Measurements from ENCODE around the gene DBH. TPM values are rescaled to one million over a fixed set of nuclear protein-coding genes. Genes with fewer than 3 reads are reported as not detected.

The DBH gene
- total and polyA plus RNA-seq, 2 of the 13 experiments (the other 11 are each of a cell fraction or from before 2014, with no cell fraction given): not detected

GRCh38 chr9:133600739-133601138, 35.4 kb upstream of the DBH start:
- no peak overlapping the region for H3K4me2 ChIP-seq (ENCODE audit: low read depth, low read length)
- H3K79me2 ChIP-seq (ENCODE audit: insufficient read depth, low read length): no peaks in the 10 kb centered on the region
- BruUV-seq (replicated peaks): no TSS peak
- intact Hi-C loops (cut with micrococcal nuclease; ENCODE audit: unreplicated experiment) (no loop called here), in situ Hi-C loops (cut with HindIII; ENCODE audit: extremely low pct_ligation_motif_present, low pct_unique_long_range_greater_than_20kb) (no loop called here)
- 9% methylated on average over 7 of the region's 7 CpGs for WGBS (ENCODE audit: low lambda C conversion rate)
- H3K27ac ChIP-seq (ENCODE audit: extremely low read length, insufficient read depth, low read length): no peak overlapping the region
- peaks cover 21% of the 10 kb centered on the region for H3K9me3 ChIP-seq (ENCODE audit: low read length)
- no peak overlapping the region for H2AFZ ChIP-seq (ENCODE audit: low read length)
- POLR2A ChIA-PET: no interaction called here
- 0 out of 2 replicates have a peak, but pooled peaks cover 7% of the 10 kb centered on the region for H4K20me1 ChIP-seq (ENCODE audit: insufficient read depth, low read length)
- no peak overlapping the region for H3K9ac ChIP-seq (ENCODE audit: insufficient read depth, low read depth, low read length)
- H3K36me3 ChIP-seq (replicated peaks in 1 of 2; ENCODE audit: control insufficient read depth in 1 of 2, insufficient read depth in 2 of 2, low read length in 2 of 2): no peaks in the 10 kb centered on the region
- H3K4me3 ChIP-seq (replicated peaks in 1 of 3; ENCODE audit: insufficient read depth in 1 of 3, low read depth in 2 of 3, low read length in 3 of 3): no peak overlapping the region
- CTCF ChIA-PET (ENCODE audit: low intra/inter-chr PET ratio, low total read pairs): no interaction called here
- no peak for DNase-seq (ENCODE audit: low spot score)
- no peak for FAIRE-seq
- no peaks in the 10 kb centered on the region for H3K4me1 ChIP-seq (ENCODE audit: insufficient read depth, low read length)
- H3K27me3 ChIP-seq (ENCODE audit: control insufficient read depth in 1 of 2, insufficient read depth in 2 of 2, low read length in 2 of 2): peaks cover 8 to 20% of the 10 kb centered on the region in 2 experiments; a peak in 4 of 5 replicates
- no peak for TF ChIP-seq DBP (CRISPR knock-in tag; IDR thresholded peaks at IDR 0.05; ENCODE audit: not compliant biosample characterization)
- TF ChIP-seq REXO4 (CRISPR knock-in tag; IDR thresholded peaks at IDR 0.05; ENCODE audit: borderline replicate concordance): no peak
- no peak for TF ChIP-seq ZSCAN22 (CRISPR knock-in tag; IDR thresholded peaks at IDR 0.05)
- TF ChIP-seq ZNF317 (CRISPR knock-in tag; IDR thresholded peaks at IDR 0.05): no peak
- no peak for TF ChIP-seq ZNF782 (CRISPR knock-in tag; IDR thresholded peaks at IDR 0.05; ENCODE audit: borderline replicate concordance)
- no peak for TF ChIP-seq ZNF670 (CRISPR knock-in tag; IDR thresholded peaks at IDR 0.05; ENCODE audit: borderline replicate concordance)
- no peak for ATAC-seq

GRCh38 chr9:133601746-133602145, 34.4 kb upstream of the DBH start:
- TF ChIP-seq ZNF598 (CRISPR knock-in tag; IDR thresholded peaks at IDR 0.05; ENCODE audit: borderline replicate concordance): no peak
- no peak for TF ChIP-seq PLSCR1 (CRISPR knock-in tag; IDR thresholded peaks at IDR 0.05; ENCODE audit: borderline replicate concordance)
- no peak for TF ChIP-seq RFXANK (CRISPR knock-in tag; IDR thresholded peaks at IDR 0.05)
- TF ChIP-seq ZMYM2 (CRISPR knock-in tag; IDR thresholded peaks at IDR 0.05): no peak
- TF ChIP-seq ZNF773 (CRISPR knock-in tag; IDR thresholded peaks at IDR 0.05; ENCODE audit: borderline replicate concordance): no peak
- TF ChIP-seq CC2D1A (CRISPR knock-in tag; IDR thresholded peaks at IDR 0.05): no peak
- no peak for TF ChIP-seq ZNF234 (CRISPR knock-in tag; conservative IDR thresholded peaks at IDR 0.05)
- TF ChIP-seq ZNF350 (CRISPR knock-in tag; IDR thresholded peaks at IDR 0.05; ENCODE audit: borderline replicate concordance, low read depth): no peak
- TF ChIP-seq TP53 (CRISPR knock-in tag; conservative IDR thresholded peaks at IDR 0.05): no peak
- no peak for TF ChIP-seq ZNF484 (CRISPR knock-in tag; IDR thresholded peaks at IDR 0.05; ENCODE audit: borderline replicate concordance, low read depth)
- no peak for TF ChIP-seq MTA3 (CRISPR knock-in tag; IDR thresholded peaks at IDR 0.05)
- TF ChIP-seq ZMYM4 (CRISPR knock-in tag; IDR thresholded peaks at IDR 0.05): no peak
- no peak for TF ChIP-seq NPAS2 (CRISPR knock-in tag; IDR thresholded peaks at IDR 0.05; ENCODE audit: borderline replicate concordance)
- no peak for TF ChIP-seq ZBTB7B (CRISPR knock-in tag; IDR thresholded peaks at IDR 0.05)
- TF ChIP-seq ATF1 (CRISPR knock-in tag; IDR thresholded peaks at IDR 0.05): no peak

More at GRCh38 chr9:133601746-133602145, 34.4 kb upstream of the DBH start:
- Histone ChIP-seq H3K36me3 (replicated peaks in 1 of 2; ENCODE audit: control insufficient read depth in 1 of 2, insufficient read depth in 2 of 2, low read length in 2 of 2) (no peaks in the 10 kb centered on the region), H3K79me2 (ENCODE audit: insufficient read depth, low read length) (no peaks in the 10 kb centered on the region), H3K4me1 (ENCODE audit: insufficient read depth, low read length) (no peaks in the 10 kb centered on the region), H3K27me3 (ENCODE audit: control insufficient read depth in 1 of 2, insufficient read depth in 2 of 2, low read length in 2 of 2) (peaks cover 10 to 30% of the 10 kb centered on the region in 2 experiments; a peak in 4 of 5 replicates), H3K4me3 (replicated peaks in 1 of 3; ENCODE audit: insufficient read depth in 1 of 3, low read depth in 2 of 3, low read length in 3 of 3) (no peak overlapping the region), H2AFZ (ENCODE audit: low read length) (no peak overlapping the region), H4K20me1 (ENCODE audit: insufficient read depth, low read length) (0 out of 2 replicates have a peak, but pooled peaks cover 7% of the 10 kb centered on the region), H3K9me3 (ENCODE audit: low read length) (peaks cover 17% of the 10 kb centered on the region), H3K9ac (ENCODE audit: insufficient read depth, low read depth, low read length) (no peak overlapping the region), H3K4me2 (ENCODE audit: low read depth, low read length) (no peak overlapping the region), H3K27ac (ENCODE audit: extremely low read length, insufficient read depth, low read length) (no peak overlapping the region)
- ChIA-PET POLR2A (no interaction called here), CTCF (ENCODE audit: low intra/inter-chr PET ratio, low total read pairs) (no interaction called here)
- 57% methylated on average over 5 of the region's 10 CpGs for WGBS (ENCODE audit: low lambda C conversion rate)
- FAIRE-seq (no peak), ATAC-seq (no peak), DNase-seq (ENCODE audit: low spot score) (no peak)
- in situ Hi-C loops (cut with HindIII; ENCODE audit: extremely low pct_ligation_motif_present, low pct_unique_long_range_greater_than_20kb): no loop called here
- no TSS peak for BruUV-seq (replicated peaks)
- intact Hi-C loops (cut with micrococcal nuclease; ENCODE audit: unreplicated experiment): no loop called here

Measured in HepG2 (cell line).